ENCODE results near the gene RCC1.

DNA sequence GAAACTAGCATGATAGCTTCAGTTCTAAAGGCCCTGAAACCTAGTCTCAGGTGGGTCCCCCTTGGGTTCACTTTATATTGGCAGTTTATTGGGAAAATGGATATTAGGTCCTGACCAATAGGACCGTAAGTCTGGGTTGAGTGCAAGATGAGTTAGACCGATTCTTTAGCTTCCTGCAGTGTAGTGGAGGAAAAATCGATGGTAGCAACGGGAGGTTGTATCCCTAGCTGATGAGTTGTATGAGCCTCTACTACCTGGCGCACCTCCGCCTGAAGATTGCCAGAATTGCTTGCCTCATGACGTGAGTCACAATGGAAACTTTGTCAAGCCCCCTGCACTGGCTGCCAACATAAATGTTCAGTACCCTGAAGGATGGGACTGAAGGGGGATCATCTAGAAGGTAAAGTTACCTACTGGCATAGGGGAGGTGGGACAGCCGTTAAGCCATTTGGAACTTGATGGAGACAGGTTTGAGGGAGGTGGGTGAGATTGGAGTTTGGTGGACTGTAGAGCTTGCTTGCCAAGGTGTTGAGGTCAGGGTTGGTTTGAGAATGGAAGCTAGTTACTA is 3.9 kb downstream of the RCC1 start:
- TF ChIP-seq, protein P1, sequence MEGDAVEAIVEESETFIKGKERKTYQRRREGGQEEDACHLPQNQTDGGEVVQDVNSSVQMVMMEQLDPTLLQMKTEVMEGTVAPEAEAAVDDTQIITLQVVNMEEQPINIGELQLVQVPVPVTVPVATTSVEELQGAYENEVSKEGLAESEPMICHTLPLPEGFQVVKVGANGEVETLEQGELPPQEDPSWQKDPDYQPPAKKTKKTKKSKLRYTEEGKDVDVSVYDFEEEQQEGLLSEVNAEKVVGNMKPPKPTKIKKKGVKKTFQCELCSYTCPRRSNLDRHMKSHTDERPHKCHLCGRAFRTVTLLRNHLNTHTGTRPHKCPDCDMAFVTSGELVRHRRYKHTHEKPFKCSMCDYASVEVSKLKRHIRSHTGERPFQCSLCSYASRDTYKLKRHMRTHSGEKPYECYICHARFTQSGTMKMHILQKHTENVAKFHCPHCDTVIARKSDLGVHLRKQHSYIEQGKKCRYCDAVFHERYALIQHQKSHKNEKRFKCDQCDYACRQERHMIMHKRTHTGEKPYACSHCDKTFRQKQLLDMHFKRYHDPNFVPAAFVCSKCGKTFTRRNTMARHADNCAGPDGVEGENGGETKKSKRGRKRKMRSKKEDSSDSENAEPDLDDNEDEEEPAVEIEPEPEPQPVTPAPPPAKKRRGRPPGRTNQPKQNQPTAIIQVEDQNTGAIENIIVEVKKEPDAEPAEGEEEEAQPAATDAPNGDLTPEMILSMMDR (IDR thresholded peaks at IDR 0.05) = no peak
- TF ChIP-seq EZH2 (IDR thresholded peaks at IDR 0.05) (no peak), EZH2phosphoT487 (IDR thresholded peaks at IDR 0.05) (no peak)
